Fibroblast of skin of back (primary cell): ENCODE measurements around the gene TMEM126A.
A peak's percentile ranks its signal among the peaks of the same experiment; 100 is the strongest.
"Not testable (repeated sequence)": the region's sequence is repeated elsewhere in the genome, so short reads cannot be mapped to it uniquely, and the experiment has no call there.

Experiments used
- DNase-seq: peaks from one replicate; pipeline ENCODE4 v3.0.0-alpha.2; 2013

TMEM126A gene

GRCh38 chr11:85661972-85662664 is 14.4 kb downstream of the TMEM126A start:
- no peak for DNase-seq

GRCh38 chr11:85663080-85663752 is 15.4 kb downstream of the TMEM126A start:
- no peak for DNase-seq

- DNase-seq: peak; percentile 76
Observed at GRCh38 chr11:85663753-85664614, 16.2 kb downstream of the TMEM126A start.

- peak; percentile 95 for DNase-seq
Observed at GRCh38 chr11:85664615-85665481, 17.1 kb downstream of the TMEM126A start, which contains the start of gene CREBZF. TSS of gene CREBZF (minus strand) at chr11:85665129. CDS start at chr11:85664875, 254 bp downstream.

- no peak for DNase-seq
Observed at GRCh38 chr11:85665733-85666132, 18.0 kb downstream of the TMEM126A start.

GRCh38 chr11:85666687-85667086 is 18.9 kb downstream of the TMEM126A start:
- no peak for DNase-seq

GRCh38 chr11:85668157-85668556 is 20.4 kb downstream of the TMEM126A start:
- DNase-seq: no peak

GRCh38 chr11:85670949-85671663 is 23.3 kb downstream of the TMEM126A start:
- not testable (repeated sequence) for DNase-seq

- peak; percentile 31 for DNase-seq
Observed at GRCh38 chr11:85672105-85672902, 24.5 kb downstream of the TMEM126A start.

- DNase-seq: no peak
Observed at GRCh38 chr11:85673393-85673792, 25.6 kb downstream of the TMEM126A start.

- DNase-seq: no peak
Observed at GRCh38 chr11:85679576-85679975, 31.8 kb downstream of the TMEM126A start.

- DNase-seq: no peak
Observed at GRCh38 chr11:85680897-85681296, 33.1 kb downstream of the TMEM126A start.

GRCh38 chr11:85682330-85683305 is 34.9 kb downstream of the TMEM126A start:
- DNase-seq: peak; percentile 32

- no peak for DNase-seq
Observed at GRCh38 chr11:85685125-85685819, 37.5 kb downstream of the TMEM126A start.

GRCh38 chr11:85685820-85686459 is 38.2 kb downstream of the TMEM126A start, which contains the start of gene CCDC89:
TSS of gene CCDC89 (minus strand) at chr11:85686195. CDS start at chr11:85686130, 65 bp downstream.
- peak; percentile 43 for DNase-seq

GRCh38 chr11:85694385-85694980 is 46.7 kb downstream of the TMEM126A start:
- DNase-seq: peak; percentile 63

- DNase-seq: peak; percentile 34
Observed at GRCh38 chr11:85695546-85695945, 47.8 kb downstream of the TMEM126A start.
